HepG2 (cell line): Measurements from ENCODE around the gene TXLNA. TPM values are rescaled to one million over a fixed set of nuclear protein-coding genes. Genes with fewer than 3 reads are reported as not detected.
A peak's percentile ranks its signal among the peaks of the same experiment; 100 is the strongest.

Experiments
- ATAD3A ChIP-seq: sonication (generic); formaldehyde crosslinking; IDR thresholded peaks from 2 replicates; pipeline ENCODE4 v1.4.0; 2020; ENCODE audit warnings: missing genetic modification reagents
- CEBPB ChIP-seq: IDR thresholded peaks from 2 replicates; pipeline ENCODE4 v1.6.1; 2011; ENCODE audit warnings: low read depth, low read length, improper control_type of control experiment, borderline replicate concordance
- DR1 ChIP-seq: sonication (generic); formaldehyde crosslinking; IDR thresholded peaks from 2 replicates; pipeline ENCODE4 v1.8.0; 2021; ENCODE audit warnings: mild to moderate bottlenecking, missing genetic modification reagents, inconsistent platforms
- HCFC1 ChIP-seq: fragments of 150-350 bp; IDR thresholded peaks from 2 replicates; pipeline ENCODE4 v1.6.1; 2014; ENCODE audit warnings: low read depth, low read length
- HNRNPH1 ChIP-seq: fragments of 200-400 bp; formaldehyde crosslinking; optimal IDR thresholded peaks from 2 replicates; pipeline ENCODE3; 2017; ENCODE audit warnings: mild to moderate bottlenecking, low read depth, low read length
- HOXA5 ChIP-seq: sonication (generic); formaldehyde crosslinking; IDR thresholded peaks from 2 replicates; pipeline ENCODE4 v1.4.0; 2020; ENCODE audit warnings: missing genetic modification reagents
- KDM6A ChIP-seq: IDR thresholded peaks from 2 replicates; pipeline ENCODE4 v1.6.1; 2016; ENCODE audit warnings: low read depth
- KLF9 ChIP-seq: IDR thresholded peaks from 2 replicates; pipeline ENCODE4 v1.6.1; 2016; ENCODE audit warnings: low read depth
- MBNL3 ChIP-seq: fragments of 250-450 bp; sonication (Bioruptor Pico); conservative IDR thresholded peaks from 2 replicates; pipeline ENCODE4 v1.8.0; 2022; ENCODE audit warnings: mild to moderate bottlenecking, inconsistent platforms
- MEF2D ChIP-seq: sonication (generic); formaldehyde crosslinking; IDR thresholded peaks from 2 replicates; pipeline ENCODE4 v1.5.1; 2020; ENCODE audit warnings: mild to moderate bottlenecking, missing genetic modification reagents
- NFATC3 ChIP-seq: sonication (generic); formaldehyde crosslinking; IDR thresholded peaks from 2 replicates; pipeline ENCODE4 v1.5.1; 2020; ENCODE audit warnings: mild to moderate bottlenecking, missing genetic modification reagents
- PHF21A ChIP-seq: sonication (generic); formaldehyde crosslinking; IDR thresholded peaks from 2 replicates; pipeline ENCODE4 v1.5.0; 2020; ENCODE audit warnings: mild to moderate bottlenecking, missing genetic modification reagents
- POLR2G ChIP-seq: fragments of 200-400 bp; formaldehyde crosslinking; IDR thresholded peaks from 2 replicates; pipeline ENCODE4 v1.6.1; 2018; ENCODE audit warnings: mild to moderate bottlenecking, low read depth, low read length, moderate library complexity
- PPARG ChIP-seq: conservative IDR thresholded peaks from 2 replicates; pipeline ENCODE4 v1.6.1; 2016; ENCODE audit warnings: missing biosample characterization, missing genetic modification reagents
- RELA ChIP-seq: sonication (generic); formaldehyde crosslinking; IDR thresholded peaks from 2 replicates; pipeline ENCODE4 v1.4.0; 2020; ENCODE audit warnings: missing genetic modification reagents
- SATB2 ChIP-seq: sonication (generic); formaldehyde crosslinking; IDR thresholded peaks from 2 replicates; pipeline ENCODE4 v1.5.0; 2020; ENCODE audit warnings: missing genetic modification reagents
- SP5 ChIP-seq: IDR thresholded peaks from 2 replicates; pipeline ENCODE4 v1.6.1; 2016; ENCODE audit warnings: low read depth, borderline replicate concordance
- TAF15 ChIP-seq: fragments of 200-400 bp; formaldehyde crosslinking; IDR thresholded peaks from one replicate; pipeline ENCODE4 v1.6.1; 2018; ENCODE audit warnings: mild to moderate bottlenecking, low read depth, low read length; ENCODE audit not compliant: poor library complexity, severe bottlenecking
- TEAD2 ChIP-seq: sonication (generic); formaldehyde crosslinking; IDR thresholded peaks from 2 replicates; pipeline ENCODE4 v1.9.0; 2021; ENCODE audit warnings: missing genetic modification reagents
- ZMYM3 ChIP-seq: sonication (generic); formaldehyde crosslinking; IDR thresholded peaks from 2 replicates; pipeline ENCODE4 v1.5.1; 2020; ENCODE audit warnings: mild to moderate bottlenecking, missing genetic modification reagents
- ZNF180 ChIP-seq: sonication (generic); formaldehyde crosslinking; IDR thresholded peaks from 2 replicates; pipeline ENCODE4 v1.4.0; 2020; ENCODE audit warnings: low read depth, missing genetic modification reagents, borderline replicate concordance
- ZNF547 ChIP-seq: sonication (generic); formaldehyde crosslinking; IDR thresholded peaks from 2 replicates; pipeline ENCODE4 v1.5.1; 2020; ENCODE audit warnings: mild to moderate bottlenecking, missing genetic modification reagents
- ZNF619 ChIP-seq: sonication (generic); formaldehyde crosslinking; IDR thresholded peaks from 2 replicates; pipeline ENCODE4 v1.4.0; 2020; ENCODE audit warnings: mild to moderate bottlenecking, missing genetic modification reagents
- ZNF720 ChIP-seq: sonication (generic); formaldehyde crosslinking; IDR thresholded peaks from 2 replicates; pipeline ENCODE4 v1.4.0; 2020; ENCODE audit warnings: missing genetic modification reagents
- ZNF747 ChIP-seq: sonication (generic); formaldehyde crosslinking; IDR thresholded peaks from 2 replicates; pipeline ENCODE4 v1.8.1; 2023; ENCODE audit warnings: missing genetic modification reagents, mild to moderate bottlenecking, borderline replicate concordance
- ZNF773 ChIP-seq: sonication (generic); formaldehyde crosslinking; IDR thresholded peaks from 2 replicates; pipeline ENCODE4 v1.4.0; 2020; ENCODE audit warnings: missing genetic modification reagents, borderline replicate concordance
- ZNF788 ChIP-seq: sonication (generic); formaldehyde crosslinking; IDR thresholded peaks from 2 replicates; pipeline ENCODE4 v1.5.0; 2020; ENCODE audit warnings: mild to moderate bottlenecking, missing genetic modification reagents, borderline replicate concordance
- ZNF878 ChIP-seq: sonication (generic); formaldehyde crosslinking; IDR thresholded peaks from 2 replicates; pipeline ENCODE4 v1.8.1; 2023; ENCODE audit warnings: mild to moderate bottlenecking, missing genetic modification reagents, moderate library complexity
- ZSCAN12 ChIP-seq: sonication (generic); formaldehyde crosslinking; IDR thresholded peaks from 2 replicates; pipeline ENCODE4 v1.9.0; 2021; ENCODE audit warnings: mild to moderate bottlenecking, missing genetic modification reagents
- polyA plus RNA-seq, 8 experiments: library from polyadenylated mRNA; depleted of rRNA in 3 of 8; stranded (reverse) in 7 of 8; unstranded in 1 of 8; fragments of >200 nt; fragmentation: Illumina TruSeq in 4 of 8; extraction: Trizol in 4 of 8; gene quantifications; 2 replicates each; pipeline versions ENCODE4 v1.2.1 to v1.2.3, GENCODE V29; 2011 to 2016; ENCODE audit warnings: low read depth in 4 of 8, missing spikeins in 1 of 8, mixed read lengths in 1 of 8; ENCODE audit not compliant: insufficient read depth in 1 of 8
- total RNA-seq, 5 experiments: library from RNA; depleted of rRNA; stranded (reverse); fragments of >200 nt; fragmentation: Illumina TruSeq; extraction: Trizol; gene quantifications; 2 replicates each; pipeline ENCODE4 v1.2.3, GENCODE V29; 2016; ENCODE audit warnings: low read depth in 1 of 5
- TF ChIP-seq, protein P1 (sequence below): sonication (generic); formaldehyde crosslinking; IDR thresholded peaks from 2 replicates; pipeline ENCODE4 v1.5.0; 2020; ENCODE audit warnings: missing genetic modification reagents, mild to moderate bottlenecking, borderline replicate concordance
- TF ChIP-seq, protein P2 (sequence below): sonication (generic); formaldehyde crosslinking; conservative IDR thresholded peaks from 2 replicates; pipeline ENCODE4 v1.8.0; 2022; ENCODE audit warnings: missing genetic modification reagents

Gene TXLNA
- total and polyA plus RNA-seq, 2 of the 13 experiments (the other 11 are each of a cell fraction or from before 2014, with no cell fraction given), result 29.6 to 67.8 TPM

DNA sequence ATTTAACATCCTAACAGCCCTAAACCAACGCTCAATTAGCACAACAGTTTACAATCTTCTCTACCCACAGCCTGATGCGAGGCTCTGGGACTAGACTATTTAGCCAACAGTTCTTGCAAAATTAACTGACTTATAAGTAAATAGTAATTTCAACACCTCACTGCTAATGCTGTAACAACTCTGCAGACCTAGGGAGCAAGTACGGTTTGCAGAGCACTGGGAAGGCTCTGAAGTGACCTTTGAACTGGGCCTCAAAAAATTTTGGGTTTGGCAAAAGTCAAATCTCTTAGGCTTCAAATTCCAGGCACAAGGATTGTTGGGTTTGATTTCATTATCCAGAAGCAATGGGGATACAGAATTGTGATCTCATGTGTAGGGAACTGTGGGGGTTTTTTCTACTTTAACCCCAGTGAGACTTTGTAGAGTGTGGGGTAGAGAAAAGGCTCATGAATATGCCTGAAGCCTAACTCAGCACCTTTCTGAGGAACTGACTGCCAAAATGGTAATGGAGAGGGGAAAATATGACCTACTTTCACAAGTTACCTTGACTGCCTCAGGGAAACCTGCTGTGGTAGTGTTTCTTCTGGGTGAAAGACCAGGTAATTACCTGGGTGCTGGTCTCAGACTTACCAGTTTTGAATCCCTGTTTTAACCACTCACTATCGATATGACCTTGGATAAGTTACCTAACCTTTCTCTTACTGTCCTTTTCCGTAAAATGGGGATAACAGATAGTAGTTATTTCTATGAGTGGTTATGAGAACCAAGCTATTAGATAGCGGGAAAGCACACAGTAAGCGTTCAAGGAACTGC is 889 bp upstream of the TXLNA start (continued):
- TF ChIP-seq NFATC3 (no peak), SP5 (CRISPR knock-in tag) (no peak), ZNF747 (no peak), KDM6A (CRISPR knock-in tag) (peak; percentile 72; the same call in 1 of the 2 replicates), ZMYM3 (CRISPR knock-in tag) (no peak), MEF2D (CRISPR knock-in tag) (no peak), POLR2G (no peak), ZNF720 (CRISPR knock-in tag) (no peak), PPARG (CRISPR knock-in tag) (no peak), TAF15 (no peak), HCFC1 (no peak), DR1 (CRISPR knock-in tag) (no peak), ZNF773 (CRISPR knock-in tag) (no peak), ZNF180 (no peak), RELA (CRISPR knock-in tag) (no peak), PHF21A (no peak), HOXA5 (no peak; the same call in 1 of the 2 replicates), ZNF878 (CRISPR knock-in tag) (no peak), TEAD2 (CRISPR knock-in tag) (no peak), ZNF547 (CRISPR knock-in tag) (no peak), KLF9 (CRISPR knock-in tag) (no peak), CEBPB (peak; percentile 96), MBNL3 (CRISPR knock-in tag) (no peak), ZNF619 (CRISPR knock-in tag) (no peak), HNRNPH1 (no peak), ATAD3A (CRISPR knock-in tag) (no peak), ZNF788 (CRISPR knock-in tag) (no peak), SATB2 (CRISPR knock-in tag) (no peak), ZSCAN12 (CRISPR knock-in tag) (no peak)
- TF ChIP-seq, protein P1, sequence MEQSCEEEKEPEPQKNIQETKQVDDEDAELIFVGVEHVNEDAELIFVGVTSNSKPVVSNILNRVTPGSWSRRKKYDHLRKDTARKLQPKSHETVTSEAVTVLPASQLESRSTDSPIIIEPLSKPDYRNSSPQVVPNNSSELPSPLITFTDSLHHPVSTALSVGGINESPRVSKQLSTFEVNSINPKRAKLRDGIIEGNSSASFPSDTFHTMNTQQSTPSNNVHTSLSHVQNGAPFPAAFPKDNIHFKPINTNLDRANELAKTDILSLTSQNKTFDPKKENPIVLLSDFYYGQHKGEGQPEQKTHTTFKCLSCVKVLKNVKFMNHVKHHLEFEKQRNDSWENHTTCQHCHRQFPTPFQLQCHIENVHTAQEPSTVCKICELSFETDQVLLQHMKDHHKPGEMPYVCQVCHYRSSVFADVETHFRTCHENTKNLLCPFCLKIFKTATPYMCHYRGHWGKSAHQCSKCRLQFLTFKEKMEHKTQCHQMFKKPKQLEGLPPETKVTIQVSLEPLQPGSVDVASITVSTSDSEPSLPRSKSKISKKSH (CRISPR knock-in tag), result no peak
- TF ChIP-seq, protein P2, sequence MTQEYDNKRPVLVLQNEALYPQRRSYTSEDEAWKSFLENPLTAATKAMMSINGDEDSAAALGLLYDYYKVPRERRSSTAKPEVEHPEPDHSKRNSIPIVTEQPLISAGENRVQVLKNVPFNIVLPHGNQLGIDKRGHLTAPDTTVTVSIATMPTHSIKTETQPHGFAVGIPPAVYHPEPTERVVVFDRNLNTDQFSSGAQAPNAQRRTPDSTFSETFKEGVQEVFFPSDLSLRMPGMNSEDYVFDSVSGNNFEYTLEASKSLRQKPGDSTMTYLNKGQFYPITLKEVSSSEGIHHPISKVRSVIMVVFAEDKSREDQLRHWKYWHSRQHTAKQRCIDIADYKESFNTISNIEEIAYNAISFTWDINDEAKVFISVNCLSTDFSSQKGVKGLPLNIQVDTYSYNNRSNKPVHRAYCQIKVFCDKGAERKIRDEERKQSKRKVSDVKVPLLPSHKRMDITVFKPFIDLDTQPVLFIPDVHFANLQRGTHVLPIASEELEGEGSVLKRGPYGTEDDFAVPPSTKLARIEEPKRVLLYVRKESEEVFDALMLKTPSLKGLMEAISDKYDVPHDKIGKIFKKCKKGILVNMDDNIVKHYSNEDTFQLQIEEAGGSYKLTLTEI (CRISPR knock-in tag), result no peak
